NOMO-1 treated with DMSO at 0.1 percent for 48 hours (cell line): ENCODE measurements around the gene MS4A18.
A peak's percentile ranks its signal among the peaks of the same experiment; 100 is the strongest.

ENCODE experiments used
- DNase-seq: peaks from one replicate; lab custom pipeline; 2025; ENCODE audit not compliant: unreplicated experiment; lab: John Stamatoyannopoulos, UW

Gene MS4A18

DNA sequence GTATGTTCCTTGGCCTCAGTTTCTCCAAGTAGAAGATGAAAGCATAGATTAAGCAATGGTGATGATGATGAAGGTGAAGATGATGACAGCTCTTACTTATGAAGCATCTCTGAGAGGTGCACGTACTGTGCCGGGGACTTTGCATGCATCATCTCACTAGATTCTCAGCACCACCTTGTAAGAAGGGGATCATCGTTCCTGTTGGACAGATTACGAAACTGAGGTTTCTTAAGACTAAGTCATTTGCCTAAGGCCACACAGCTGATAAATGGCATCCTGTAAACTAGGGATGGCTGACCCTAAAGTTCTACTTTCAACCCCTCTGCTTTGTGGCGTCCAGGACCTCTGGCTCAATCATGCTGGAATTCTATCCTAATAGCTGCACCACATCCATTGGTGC, 40.8 kb downstream of the MS4A18 start:
- no peak for DNase-seq

GRCh38 chr11:60766547-60766946, 42.0 kb downstream of the MS4A18 start:
- no peak for DNase-seq

DNA sequence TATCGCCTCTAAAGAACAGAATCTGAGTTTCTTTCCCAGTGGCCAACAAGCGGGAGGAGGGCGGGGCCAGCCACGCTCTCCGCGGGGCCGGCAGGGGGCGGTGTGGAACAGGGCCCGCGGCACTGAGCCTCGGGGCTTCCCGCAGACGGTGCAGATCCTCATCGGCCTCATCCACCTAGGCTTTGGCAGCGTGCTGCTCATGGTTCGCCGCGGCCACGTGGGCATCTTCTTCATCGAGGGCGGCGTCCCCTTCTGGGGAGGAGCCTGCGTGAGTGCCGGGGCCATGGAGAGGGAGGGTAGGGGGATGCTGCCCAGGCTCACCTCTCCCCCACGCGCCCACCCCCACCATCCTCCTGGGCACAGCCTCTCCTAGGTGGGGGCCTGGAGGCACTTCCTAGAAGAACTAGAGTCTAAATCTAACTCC, 42.9 kb downstream of the MS4A18 start:
- DNase-seq: no peak

- DNase-seq: no peak
Measured at GRCh38 chr11:60768202-60768601, 43.7 kb downstream of the MS4A18 start.

GRCh38 chr11:60769273-60769672, 44.8 kb downstream of the MS4A18 start:
- no peak for DNase-seq

GRCh38 chr11:60769811-60770210, 45.3 kb downstream of the MS4A18 start:
- DNase-seq: no peak

GRCh38 chr11:60771146-60771545, 46.6 kb downstream of the MS4A18 start:
- DNase-seq: no peak

- no peak for DNase-seq
Measured at GRCh38 chr11:60771879-60772525, 47.5 kb downstream of the MS4A18 start.

GRCh38 chr11:60772666-60773065, 48.1 kb downstream of the MS4A18 start:
- no peak for DNase-seq

- no peak for DNase-seq
Measured at GRCh38 chr11:60774726-60775125, 50.2 kb downstream of the MS4A18 start.

GRCh38 chr11:60775420-60775961, 51.0 kb downstream of the MS4A18 start:
- peak; percentile 83 for DNase-seq

GRCh38 chr11:60776167-60776566, 51.6 kb downstream of the MS4A18 start:
- no peak for DNase-seq

- DNase-seq: no peak
Measured at GRCh38 chr11:60777106-60777505, 52.6 kb downstream of the MS4A18 start.

GRCh38 chr11:60777572-60777971, 53.1 kb downstream of the MS4A18 start:
- DNase-seq: no peak

DNA sequence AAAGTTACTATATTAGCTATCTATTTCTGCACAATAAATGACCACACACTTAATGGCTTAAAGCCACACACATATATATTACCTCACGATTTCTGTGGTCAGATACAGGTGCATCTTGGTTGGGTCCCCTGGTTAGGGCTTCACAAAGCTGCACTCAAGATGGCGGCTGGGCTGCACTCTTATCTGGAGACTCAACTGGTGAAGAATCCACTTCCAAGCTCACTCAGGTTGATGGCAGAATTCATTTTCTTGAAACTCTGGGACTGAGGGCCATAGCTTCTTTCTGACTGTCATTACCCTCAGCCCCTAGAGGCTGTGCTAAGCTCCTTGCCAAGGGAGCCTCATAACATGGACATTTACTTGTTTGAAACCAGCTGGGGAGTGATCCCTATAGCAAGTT, 55.5 kb downstream of the MS4A18 start:
- DNase-seq: no peak

GRCh38 chr11:60780774-60781173, 56.3 kb downstream of the MS4A18 start:
- no peak for DNase-seq

GRCh38 chr11:60781286-60781980, 56.9 kb downstream of the MS4A18 start:
- DNase-seq: no peak

- DNase-seq: no peak
Measured at GRCh38 chr11:60781981-60782316, 57.4 kb downstream of the MS4A18 start.

DNA sequence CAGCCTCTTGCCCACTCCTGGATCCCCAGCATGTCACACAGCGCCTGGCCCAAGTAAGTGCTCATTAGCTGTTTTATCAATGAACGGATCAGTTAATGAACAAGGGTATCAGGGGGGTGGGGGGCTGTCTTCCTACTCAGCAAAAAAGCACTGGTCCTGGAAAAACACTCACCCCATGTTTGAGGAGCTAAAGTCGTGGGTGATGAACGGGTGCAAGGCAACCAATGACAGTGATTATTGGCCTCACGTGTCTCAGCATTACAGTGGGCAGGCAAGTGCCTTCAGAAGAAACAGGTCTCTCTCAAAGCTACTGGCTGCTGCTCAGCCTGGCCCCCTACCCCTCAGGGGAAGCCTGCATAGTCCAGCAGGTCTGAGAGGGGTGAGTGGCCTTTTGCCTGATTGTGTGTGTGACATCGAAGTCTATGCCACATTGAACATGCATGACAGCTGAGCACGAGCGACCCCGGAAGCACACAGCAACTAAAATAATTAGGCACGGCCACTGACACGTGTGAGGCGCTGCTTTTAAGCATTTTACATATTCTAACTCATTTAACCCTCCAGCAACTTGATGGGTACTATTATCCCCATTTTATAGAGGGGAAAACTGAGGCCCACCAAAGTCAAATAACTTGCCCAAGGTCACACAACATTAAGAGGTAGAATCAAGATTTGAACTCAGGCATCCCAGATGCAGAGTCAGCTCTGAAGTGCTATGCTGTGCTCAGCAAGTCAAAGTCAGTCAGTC, 58.0 kb downstream of the MS4A18 start:
- no peak for DNase-seq

- DNase-seq: no peak
Measured at GRCh38 chr11:60783141-60783484, 58.6 kb downstream of the MS4A18 start.

DNA sequence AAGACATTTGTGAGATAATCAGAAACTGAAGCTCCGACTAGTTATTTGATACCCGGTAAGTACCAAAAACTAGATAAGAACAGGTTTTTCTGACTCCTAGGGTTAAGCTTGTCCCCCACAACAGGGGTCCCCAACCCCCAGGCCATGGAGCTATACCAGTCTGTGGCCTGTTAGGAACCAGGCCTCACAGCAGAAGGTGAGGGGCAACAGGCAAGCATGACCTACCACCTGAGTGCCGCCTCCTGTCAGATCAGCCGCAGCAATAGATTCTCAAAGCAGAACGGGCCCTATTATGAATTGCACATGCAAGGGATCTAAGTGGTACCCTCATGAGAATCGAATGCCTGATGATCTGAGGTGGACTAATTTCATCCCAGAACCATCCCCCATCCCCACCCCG, 59.4 kb downstream of the MS4A18 start:
- DNase-seq: no peak

GRCh38 chr11:60785136-60785535, 60.6 kb downstream of the MS4A18 start, which contains the start of gene MS4A10:
MS4A10 (plus strand) TSS chr11:60785333; CDS start chr11:60790336, 5,003 bp downstream.
- no peak for DNase-seq
